B cell (primary cell): ENCODE data around the gene INHBE. TPM values are rescaled to one million over a fixed set of nuclear protein-coding genes. Genes with fewer than 3 reads are reported as not detected.

Source experiments
- ATAC-seq: fragments of 200-7000 bp; cut with Tn5 transposase; one replicate; pipeline ENCODE4 v1.10.0; 2021; ENCODE audit warnings: low read depth, mild to moderate bottlenecking, moderate number of reproducible peaks, moderate library complexity
- CTCF ChIA-PET: fragments of 350-600 bp; sonication (Branson Sonifier 250); formaldehyde crosslinking; loops from one replicate; lab custom pipeline; 2021; ENCODE audit warnings: antibody characterized with exemption, inconsistent platforms; lab: Charles Lee
- POLR2A ChIA-PET: fragments of 350-600 bp; sonication (Branson Sonifier 250); formaldehyde crosslinking; loops from one replicate; lab custom pipeline; 2021; ENCODE audit warnings: antibody characterized with exemption; lab: Charles Lee
- DNase-seq: peaks from one replicate; pipeline ENCODE4 v3.0.0; 2013
- H2AFZ ChIP-seq: 2 replicates; pipeline ENCODE4 v1.6.1; 2012; ENCODE audit warnings: mild to moderate bottlenecking, low read depth, low read length; ENCODE audit not compliant: insufficient read depth, poor library complexity, severe bottlenecking
- H3K27ac ChIP-seq, 2 donors: 1 replicate in 1 of 2; 2 replicates in 1 of 2; pipeline ENCODE4 v1.5.1; 2012 to 2013; ENCODE audit warnings: low read length in 2 of 2, mild to moderate bottlenecking in 2 of 2, moderate library complexity in 1 of 2
- H3K27me3 ChIP-seq, 4 experiments: fragments of 200-600 bp in 1 of 4; sonication (generic) in 1 of 4; replicated peaks in 1 of 4; 1 replicate in 2 of 4; 2 replicates in 2 of 4; pipeline versions ENCODE4 v1.6.1 to v1.7.0; 2013 to 2016; ENCODE audit warnings: low read length in 3 of 4, mild to moderate bottlenecking in 2 of 4, mixed read lengths in 1 of 4, moderate library complexity in 1 of 4; ENCODE audit not compliant: insufficient read depth in 4 of 4, control insufficient read depth in 3 of 4; ENCODE audit errors: control extremely low read depth in 1 of 4
- H3K36me3 ChIP-seq, 2 experiments: replicated peaks in 1 of 2; 1 replicate in 1 of 2; 2 replicates in 1 of 2; pipeline versions ENCODE4 v1.6.1 to v1.7.1; 2013; ENCODE audit warnings: low read length in 1 of 2; ENCODE audit not compliant: insufficient read depth in 2 of 2, control insufficient read depth in 1 of 2; ENCODE audit errors: control extremely low read depth in 1 of 2, extremely low read depth in 1 of 2
- H3K4me1 ChIP-seq, 2 donors: fragments of 200-600 bp in 1 of 2; sonication (generic) in 1 of 2; 1 replicate in 1 of 2; 2 replicates in 1 of 2; pipeline versions ENCODE4 v1.5.1 to v1.6.1; 2013 to 2017; ENCODE audit warnings: low read length in 2 of 2; ENCODE audit not compliant: control insufficient read depth in 2 of 2, insufficient read depth in 2 of 2
- H3K4me2 ChIP-seq: replicated peaks from 2 replicates; pipeline ENCODE3; 2012; ENCODE audit warnings: mild to moderate bottlenecking, low read depth, low read length; ENCODE audit not compliant: poor library complexity, severe bottlenecking
- H3K4me3 ChIP-seq, 5 experiments: fragments of 200-600 bp in 1 of 5; sonication (generic) in 1 of 5; 1 replicate in 3 of 5; 2 replicates in 2 of 5; pipeline versions ENCODE4 v1.5.1 to v1.7.0; 2011 to 2016; ENCODE audit warnings: low read length in 4 of 5, mild to moderate bottlenecking in 4 of 5, low read depth in 2 of 5, control low read depth in 1 of 5, moderate library complexity in 1 of 5; ENCODE audit not compliant: insufficient read depth in 1 of 5; ENCODE audit errors: control extremely low read depth in 1 of 5, extremely low read depth in 1 of 5
- H3K79me2 ChIP-seq: fragments of 200-600 bp; sonication (generic); one replicate; pipeline ENCODE4 v1.6.0; 2016; ENCODE audit warnings: low read length; ENCODE audit not compliant: control insufficient read depth, insufficient read depth
- H3K9ac ChIP-seq: fragments of 200-600 bp; sonication (generic); 2 replicates; pipeline ENCODE4 v1.6.1; 2017; ENCODE audit warnings: mild to moderate bottlenecking, low read length, moderate library complexity
- H3K9me3 ChIP-seq, 3 donors: one replicate each; pipeline versions ENCODE4 v1.6.1 to v1.7.1; 2013; ENCODE audit warnings: low read length in 2 of 3; ENCODE audit not compliant: control insufficient read depth in 2 of 3, insufficient read depth in 1 of 3; ENCODE audit errors: control extremely low read depth in 1 of 3
- H4K20me1 ChIP-seq: 2 replicates; pipeline ENCODE4 v1.6.0; 2012; ENCODE audit warnings: mild to moderate bottlenecking, low read length; ENCODE audit not compliant: insufficient read depth, control insufficient read depth, poor library complexity, severe bottlenecking
- H3K27ac Mint-ChIP-seq: one replicate; pipeline ENCODE4 v1.8.0; 2021; ENCODE audit warnings: mixed read lengths
- H3K27me3 Mint-ChIP-seq: one replicate; pipeline ENCODE4 v1.8.0; 2021; ENCODE audit warnings: mixed read lengths
- H3K4me1 Mint-ChIP-seq: one replicate; pipeline ENCODE4 v1.8.0; 2021; ENCODE audit warnings: mixed read lengths
- H3K4me3 Mint-ChIP-seq: one replicate; pipeline ENCODE4 v1.8.0; 2021; ENCODE audit warnings: mixed read lengths
- H3K9me3 Mint-ChIP-seq: one replicate; pipeline ENCODE4 v1.8.0; 2022; ENCODE audit warnings: mixed read lengths; ENCODE audit not compliant: insufficient read depth
- EZH2 ChIP-seq: IDR thresholded peaks from 2 replicates; pipeline ENCODE4 v1.6.1; 2012; ENCODE audit warnings: borderline replicate concordance, low read depth, mild to moderate bottlenecking, moderate library complexity, low read length; ENCODE audit not compliant: insufficient read depth, poor library complexity, severe bottlenecking
- WGBS: methylation state at CpG from one replicate; pipeline ENCODE4 v1.1.5; 2013; ENCODE audit warnings: missing lambda C conversion rate; ENCODE audit not compliant: insufficient coverage; 5-methylcytosine and 5-hydroxymethylcytosine counted together
- intact Hi-C: fragments of 100-400 bp; cut with micrococcal nuclease; formaldehyde crosslinking; loops from one replicate; pipeline ENCODE4 v1.10.0; 2022
- polyA plus RNA-seq: library from polyadenylated mRNA; depleted of rRNA; stranded (reverse); fragments of >200 nt; gene quantifications from 2 replicates; pipeline ENCODE4 v1.2.3, GENCODE V29; 2012
- total RNA-seq, 2 donors: library from RNA; stranded (reverse); fragments of 120-200 nt in 1 of 2; gene quantifications; 1 replicate in 1 of 2; 2 replicates in 1 of 2; pipeline versions ENCODE4 v1.2.3 to v1.2.4, GENCODE V29; 2013 to 2022
- TF ChIP-seq, protein P1 (sequence below): fragments of 200-600 bp; IDR thresholded peaks from one replicate; pipeline ENCODE4 v1.8.0; 2022; ENCODE audit warnings: antibody characterized with exemption, mild to moderate bottlenecking

The INHBE gene
- total and polyA plus RNA-seq, 2 donors (not counting 1 experiment from before 2014, with no cell fraction given): not detected

DNA sequence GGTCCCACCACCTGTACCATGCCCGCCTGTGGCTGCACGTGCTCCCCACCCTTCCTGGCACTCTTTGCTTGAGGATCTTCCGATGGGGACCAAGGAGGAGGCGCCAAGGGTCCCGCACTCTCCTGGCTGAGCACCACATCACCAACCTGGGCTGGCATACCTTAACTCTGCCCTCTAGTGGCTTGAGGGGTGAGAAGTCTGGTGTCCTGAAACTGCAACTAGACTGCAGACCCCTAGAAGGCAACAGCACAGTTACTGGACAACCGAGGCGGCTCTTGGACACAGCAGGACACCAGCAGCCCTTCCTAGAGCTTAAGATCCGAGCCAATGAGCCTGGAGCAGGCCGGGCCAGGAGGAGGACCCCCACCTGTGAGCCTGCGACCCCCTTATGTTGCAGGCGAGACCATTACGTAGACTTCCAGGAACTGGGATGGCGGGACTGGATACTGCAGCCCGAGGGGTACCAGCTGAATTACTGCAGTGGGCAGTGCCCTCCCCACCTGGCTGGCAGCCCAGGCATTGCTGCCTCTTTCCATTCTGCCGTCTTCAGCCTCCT lies 1.1 kb downstream of the INHBE start:
- Mint-ChIP-seq H3K27ac (peak overlapping the region; percentile 75), H3K4me1 (peaks cover 39% of the 10 kb centered on the region), H3K4me3 (peak overlapping the region; percentile 85), H3K27me3 (peaks cover 4% of the 10 kb centered on the region), H3K9me3 (no peaks in the 10 kb centered on the region)
- POLR2A ChIA-PET: interaction anchor here (0.6 kb wide), 1 partner anchor 369 kb away, joined by 3 read pairs; no protein-coding TSS in a partner anchor
- Histone ChIP-seq H2AFZ (peak overlapping the region; percentile 83), H3K79me2 (no peaks in the 10 kb centered on the region), H4K20me1 (no peaks in the 10 kb centered on the region), H3K27ac (no peak overlapping the region), H3K36me3 (no peaks in the 10 kb centered on the region), H3K4me3 (peak overlapping the region in 2 of 5 experiments; percentile 8 to 39), H3K4me2 (peak overlapping the region; percentile 77), H3K4me1 (peaks cover 25 to 30% of the 10 kb centered on the region in 2 donors), H3K9ac (peak overlapping the region; percentile 22), H3K9me3 (no peaks in the 10 kb centered on the region), H3K27me3 (no peaks in the 10 kb centered on the region)
- WGBS: 47% methylated on average over 13 of the region's 15 CpGs
- TF ChIP-seq EZH2: no peak
- TF ChIP-seq, protein P1, sequence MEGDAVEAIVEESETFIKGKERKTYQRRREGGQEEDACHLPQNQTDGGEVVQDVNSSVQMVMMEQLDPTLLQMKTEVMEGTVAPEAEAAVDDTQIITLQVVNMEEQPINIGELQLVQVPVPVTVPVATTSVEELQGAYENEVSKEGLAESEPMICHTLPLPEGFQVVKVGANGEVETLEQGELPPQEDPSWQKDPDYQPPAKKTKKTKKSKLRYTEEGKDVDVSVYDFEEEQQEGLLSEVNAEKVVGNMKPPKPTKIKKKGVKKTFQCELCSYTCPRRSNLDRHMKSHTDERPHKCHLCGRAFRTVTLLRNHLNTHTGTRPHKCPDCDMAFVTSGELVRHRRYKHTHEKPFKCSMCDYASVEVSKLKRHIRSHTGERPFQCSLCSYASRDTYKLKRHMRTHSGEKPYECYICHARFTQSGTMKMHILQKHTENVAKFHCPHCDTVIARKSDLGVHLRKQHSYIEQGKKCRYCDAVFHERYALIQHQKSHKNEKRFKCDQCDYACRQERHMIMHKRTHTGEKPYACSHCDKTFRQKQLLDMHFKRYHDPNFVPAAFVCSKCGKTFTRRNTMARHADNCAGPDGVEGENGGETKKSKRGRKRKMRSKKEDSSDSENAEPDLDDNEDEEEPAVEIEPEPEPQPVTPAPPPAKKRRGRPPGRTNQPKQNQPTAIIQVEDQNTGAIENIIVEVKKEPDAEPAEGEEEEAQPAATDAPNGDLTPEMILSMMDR: peak; percentile 72
- intact Hi-C loops: loop anchor here (2.0 to 10.0 kb wide), 3 partner anchors 149 to 344 kb away; partner anchors contain the start of genes CDK4, MARCHF9 and STAT6
- ATAC-seq (peak; percentile 19), DNase-seq (peak; percentile 80)
- CTCF ChIA-PET: interaction anchor here (0.6 to 6.9 kb wide), 23 partner anchors 8 to 242 kb away, joined by 3 to 126 read pairs (median 6); partner anchors contain the start of gene INHBC
